Stimulated activated CD4-positive, alpha-beta T cell treated with anti-CD3 and anti-CD28 coated beads, Interleukin-4, amount 100 ng/mL, for 48 hours (primary cell): ENCODE results near the gene SLC8A3.

ENCODE experiments used
- DNase-seq, 2 donors: peaks; one replicate each; pipeline ENCODE4 v3.0.0-alpha.2; 2020; ENCODE audit warnings: low read depth in 2 of 2

The SLC8A3 gene

DNA sequence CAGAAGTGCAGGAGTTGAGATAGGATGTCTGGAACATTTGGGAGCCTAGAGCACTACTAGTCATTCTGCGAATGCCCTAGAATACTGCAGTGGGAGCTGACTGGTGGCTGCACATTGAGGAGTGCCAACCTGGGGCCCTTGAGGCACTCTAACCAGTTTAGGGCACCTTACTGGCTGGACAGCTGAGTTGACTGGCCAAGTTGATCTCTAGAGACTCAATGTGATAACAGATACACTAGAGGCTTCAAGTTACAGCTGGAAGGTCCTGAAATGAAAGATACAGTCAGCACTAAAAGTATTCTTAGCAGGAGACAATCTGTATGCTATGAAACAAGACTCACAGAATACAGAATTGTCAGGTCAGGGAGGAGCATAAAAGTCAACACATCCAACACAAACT, 8.0 kb downstream of the SLC8A3 start:
- no peak for DNase-seq

DNA sequence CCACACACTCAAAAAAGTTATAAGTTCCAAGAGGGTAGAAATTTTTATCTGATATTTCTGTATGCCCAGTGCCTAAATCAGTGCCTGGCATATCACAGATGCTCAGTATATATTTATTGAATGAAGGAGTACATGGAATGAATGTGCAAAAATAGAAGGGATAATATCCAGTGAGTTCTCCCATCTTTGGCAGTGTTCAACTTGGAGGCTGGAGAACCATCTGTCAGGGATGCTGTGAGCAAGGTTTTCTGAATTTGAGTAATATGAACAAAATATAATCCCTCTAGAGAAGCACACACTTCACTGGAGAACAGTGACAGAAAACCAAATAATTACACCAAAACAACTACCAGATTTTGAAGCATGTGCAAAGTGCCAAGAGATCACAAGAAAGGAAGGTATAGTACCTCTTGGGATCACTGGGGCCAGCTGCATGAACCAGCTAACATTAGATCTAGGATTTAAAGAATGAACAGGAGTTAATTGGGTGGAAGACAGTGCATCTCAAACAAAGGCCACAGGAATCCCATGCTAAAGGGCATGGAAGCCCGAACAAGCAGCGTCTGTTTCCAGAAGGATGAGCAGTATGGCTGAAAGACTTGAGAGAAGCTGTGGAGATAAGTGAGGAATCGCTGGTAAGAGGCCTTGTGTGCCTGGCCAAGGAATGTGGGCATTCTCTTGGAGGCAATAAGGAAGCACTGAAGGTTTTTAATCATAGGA, 11.5 kb downstream of the SLC8A3 start:
- no peak for DNase-seq

- DNase-seq = no peak
Observed at GRCh38 chr14:70173569-70173968, 15.2 kb downstream of the SLC8A3 start.

DNA sequence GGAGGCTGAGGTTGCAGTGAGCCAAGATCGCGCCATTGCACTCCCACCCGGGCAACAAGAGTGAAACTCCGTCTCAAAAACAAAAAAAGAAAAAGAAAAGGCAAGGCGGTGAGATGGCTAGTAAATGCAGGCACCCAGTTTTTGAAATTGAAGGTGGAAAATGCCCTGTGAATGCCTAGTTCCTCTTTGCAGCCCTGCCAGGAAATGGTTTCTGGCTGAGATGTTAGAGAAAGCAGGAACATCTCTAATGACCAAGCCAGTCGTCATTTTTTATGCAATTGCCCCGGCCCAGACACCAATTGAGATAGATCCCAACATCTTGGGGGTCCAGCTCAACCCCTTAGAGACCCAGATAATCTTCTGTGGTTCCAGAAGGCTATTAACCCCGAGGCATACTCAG, 17.0 kb downstream of the SLC8A3 start:
- DNase-seq = no peak

DNA sequence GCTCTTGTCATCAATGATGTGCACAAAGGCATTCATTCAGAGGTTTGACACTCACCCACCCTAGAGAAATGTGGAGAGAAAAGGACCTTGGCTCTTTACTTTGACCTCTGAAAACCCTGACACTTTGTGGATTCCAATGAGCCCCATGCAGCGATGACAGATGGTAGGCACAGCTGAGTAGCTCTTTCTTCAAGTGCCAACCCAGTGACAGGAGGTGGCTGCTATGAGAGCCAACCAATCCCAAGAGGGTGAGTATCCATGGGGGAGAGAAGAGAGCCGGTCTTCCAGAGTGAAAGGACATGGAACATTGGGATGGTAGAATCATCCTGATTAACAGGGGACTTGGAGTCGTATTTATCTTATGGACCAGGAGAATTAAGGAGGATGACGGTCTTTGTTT, 17.8 kb downstream of the SLC8A3 start:
- no peak for DNase-seq

GRCh38 chr14:70168406-70168805, 20.3 kb downstream of the SLC8A3 start:
- no peak for DNase-seq

- no peak for DNase-seq
Observed at GRCh38 chr14:70166530-70167203, 22.1 kb downstream of the SLC8A3 start.

- no peak for DNase-seq
Observed at GRCh38 chr14:70162358-70162757, 26.4 kb downstream of the SLC8A3 start.

DNA sequence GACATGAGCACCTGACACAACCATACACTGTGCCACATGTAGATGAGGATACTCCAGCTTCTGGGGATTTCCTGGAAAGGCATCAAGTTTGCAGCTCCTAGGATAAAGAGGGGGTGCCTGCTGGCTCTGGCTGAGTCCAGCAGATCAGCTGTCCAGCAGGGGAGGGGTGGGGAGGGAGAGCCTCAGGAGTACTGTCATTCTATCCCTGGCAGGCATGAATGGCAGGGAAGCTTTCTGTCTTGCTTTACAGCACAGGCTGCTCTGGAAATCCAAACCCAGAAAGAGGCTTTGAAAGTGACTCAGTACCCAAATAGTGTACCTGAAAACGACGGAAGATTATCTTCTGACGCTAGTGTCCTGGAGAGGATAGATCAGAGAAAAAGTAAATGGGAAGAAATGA, 32.2 kb downstream of the SLC8A3 start:
- DNase-seq = no peak

DNA sequence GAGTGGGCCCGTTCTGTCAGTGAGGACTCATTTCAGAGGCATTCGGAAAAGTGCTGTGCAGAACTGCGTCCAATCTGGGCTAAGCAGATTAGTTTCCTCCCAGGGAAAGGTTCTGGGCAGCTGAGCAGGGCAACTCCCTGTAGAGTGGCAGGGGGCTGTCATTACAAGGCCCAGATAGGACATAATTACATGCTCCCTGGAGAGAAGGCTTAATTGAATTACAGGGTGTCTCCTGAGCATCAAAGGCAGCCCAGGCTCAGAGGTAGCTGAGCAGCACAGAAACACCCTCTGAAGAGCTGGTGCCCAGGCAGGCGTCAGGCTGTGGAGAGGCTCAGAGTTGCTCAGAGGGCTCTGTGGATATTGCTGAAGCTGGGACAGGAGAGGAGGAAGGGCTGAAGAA, 36.0 kb downstream of the SLC8A3 start:
- DNase-seq = no peak

- DNase-seq = no peak
Observed at GRCh38 chr14:70152081-70152480, 36.7 kb downstream of the SLC8A3 start.

- DNase-seq = no peak
Observed at GRCh38 chr14:70149596-70150165, 39.1 kb downstream of the SLC8A3 start.

DNA sequence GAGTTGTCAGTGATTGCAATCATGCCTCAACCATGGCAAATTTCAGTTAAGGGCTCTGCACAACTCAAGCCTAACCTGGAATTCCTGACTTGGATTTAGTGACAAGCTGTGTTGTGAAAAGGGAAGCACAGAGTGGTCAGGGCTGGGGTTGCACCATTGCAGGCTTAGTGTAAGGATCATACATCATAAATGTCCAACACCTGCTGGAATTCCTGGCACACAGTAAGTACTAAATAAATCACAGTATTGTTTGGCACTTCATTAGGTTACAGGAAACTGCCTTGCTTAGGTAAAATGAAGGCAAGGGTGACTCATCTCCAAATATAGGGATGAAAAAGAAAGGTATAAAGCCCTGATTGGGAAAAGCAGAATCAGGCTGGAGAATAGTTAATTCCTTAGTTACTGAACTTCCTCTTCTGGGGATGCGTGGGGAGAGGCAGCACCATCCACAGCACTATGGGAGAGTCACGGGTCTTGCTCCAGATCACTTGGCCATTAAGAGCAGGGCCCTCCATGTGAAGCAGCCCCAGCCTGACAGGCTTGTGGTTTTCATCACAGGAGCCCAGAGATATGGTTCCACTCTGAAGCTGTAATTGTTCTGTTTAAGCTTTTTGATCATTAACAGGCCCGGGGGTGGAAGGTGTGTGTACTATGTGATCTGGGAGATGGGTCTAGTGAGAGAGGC, 39.7 kb downstream of the SLC8A3 start:
- no peak for DNase-seq

GRCh38 chr14:70148351-70148750, 40.4 kb downstream of the SLC8A3 start:
- no peak for DNase-seq

- no peak for DNase-seq
Observed at GRCh38 chr14:70144046-70144445, 44.7 kb downstream of the SLC8A3 start.

GRCh38 chr14:70143306-70143705, 45.4 kb downstream of the SLC8A3 start:
- no peak for DNase-seq

GRCh38 chr14:70140614-70141013, 48.1 kb downstream of the SLC8A3 start:
- DNase-seq = no peak

DNA sequence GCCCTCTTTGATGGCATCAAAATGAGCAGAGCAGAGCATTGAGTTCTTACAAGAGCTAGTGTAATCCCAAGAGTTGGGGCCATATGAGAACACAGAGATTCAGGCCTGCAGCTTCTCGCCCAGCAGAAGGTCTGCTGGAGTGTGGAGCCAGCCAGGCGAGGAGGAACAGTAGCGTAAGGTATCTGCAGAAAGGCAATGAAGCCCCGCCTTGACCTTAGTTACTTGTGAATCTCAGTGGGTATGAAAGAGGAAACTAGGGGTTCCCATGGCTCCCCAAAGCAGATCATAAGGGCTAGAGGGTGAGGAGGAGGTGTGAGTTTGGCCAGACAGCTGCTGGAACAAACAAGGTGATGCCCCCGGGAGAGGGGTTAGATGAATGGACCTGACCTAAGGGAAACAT, 49.4 kb downstream of the SLC8A3 start:
- DNase-seq = no peak

DNA sequence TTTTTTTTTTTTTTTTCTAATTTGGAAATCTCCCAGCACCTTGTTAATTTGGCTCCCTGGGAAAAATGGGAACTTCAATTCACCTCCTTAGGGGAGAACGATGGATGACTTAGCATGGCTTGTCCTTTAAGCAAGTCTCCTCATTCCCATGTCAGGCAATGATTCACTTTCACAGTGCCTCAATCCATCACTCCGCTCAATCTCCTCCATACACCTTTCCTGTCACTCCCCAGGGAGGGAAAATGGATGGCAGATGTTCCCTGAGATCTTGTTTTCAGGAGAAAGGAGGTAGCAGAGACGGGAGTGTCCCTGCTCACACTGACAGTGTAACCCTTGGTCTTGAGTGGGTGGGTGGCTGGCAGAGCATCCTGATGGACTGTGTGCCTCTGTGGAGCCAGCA, 51.0 kb downstream of the SLC8A3 start:
- no peak for DNase-seq

DNA sequence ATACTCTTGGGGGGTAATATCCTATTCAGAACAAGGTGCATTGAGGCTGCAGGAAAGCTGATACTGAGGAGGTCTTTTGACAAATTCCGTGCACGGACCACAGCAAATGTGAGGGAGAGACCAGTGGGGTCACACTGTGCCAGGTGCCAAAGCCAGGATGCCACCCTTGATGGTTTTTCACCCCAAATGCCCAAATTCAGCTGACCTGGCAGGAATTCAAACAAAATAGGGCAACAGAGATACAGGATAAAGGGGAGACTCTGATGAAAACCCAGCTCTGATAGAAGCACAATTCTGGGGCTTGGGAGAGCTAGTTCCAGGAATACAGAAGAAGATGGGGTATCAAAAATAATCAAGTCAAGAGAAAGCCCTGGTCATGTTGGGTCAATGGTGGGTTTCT, 55.3 kb downstream of the SLC8A3 start:
- DNase-seq = no peak

GRCh38 chr14:70130482-70130881, 58.3 kb downstream of the SLC8A3 start:
- DNase-seq = no peak

DNA sequence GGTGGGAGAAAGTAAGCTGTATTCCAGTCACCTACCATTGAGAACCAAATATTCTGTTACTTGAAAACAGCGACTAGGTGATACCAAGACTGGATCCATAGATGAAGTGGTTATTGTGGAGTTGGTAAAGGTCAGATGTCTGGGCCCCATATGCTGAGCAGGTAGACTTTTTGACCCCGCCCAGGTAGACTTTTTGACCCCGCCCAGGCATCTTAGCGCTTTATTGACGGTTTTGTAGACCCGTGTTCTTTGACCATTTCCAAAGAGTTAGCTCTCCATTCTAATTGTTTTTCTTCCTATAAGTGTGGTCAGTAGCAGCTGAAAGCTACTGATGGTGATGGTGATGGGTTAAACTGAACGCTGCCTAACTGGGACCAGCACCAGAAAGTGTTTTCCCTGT, 61.6 kb downstream of the SLC8A3 start:
- DNase-seq = no peak

GRCh38 chr14:70123796-70124195, 65.0 kb downstream of the SLC8A3 start:
- DNase-seq = no peak
